Rectal smooth muscle tissue (tissue), 1 donor: Measurements from ENCODE around the gene SLC44A4.
A peak's percentile ranks its signal among the peaks of the same experiment; 100 is the strongest.
"Not testable (repeated sequence)": the region's sequence is repeated elsewhere in the genome, so short reads cannot be mapped to it uniquely, and the experiment has no call there.

Source experiments
- H3K27ac ChIP-seq: one replicate; pipeline ENCODE4 v1.7.0; 2013; ENCODE audit warnings: low read depth, low read length, inconsistent platforms
- H3K27me3 ChIP-seq: one replicate; pipeline ENCODE4 v1.7.0; 2013; ENCODE audit warnings: low read length; ENCODE audit not compliant: control insufficient read depth, insufficient read depth
- H3K36me3 ChIP-seq: one replicate; pipeline ENCODE4 v1.7.0; 2013; ENCODE audit warnings: low read length; ENCODE audit not compliant: control insufficient read depth, insufficient read depth
- H3K4me1 ChIP-seq: one replicate; pipeline ENCODE4 v1.7.0; 2013; ENCODE audit warnings: low read length; ENCODE audit not compliant: control insufficient read depth, insufficient read depth
- H3K4me3 ChIP-seq: one replicate; pipeline ENCODE4 v1.7.0; 2013; ENCODE audit warnings: low read length
- H3K9ac ChIP-seq: one replicate; pipeline ENCODE4 v1.7.0; 2013; ENCODE audit warnings: low read length

SLC44A4 gene

GRCh38 chr6:31874084-31874670 lies 4.6 kb downstream of the SLC44A4 start:
- H3K9ac ChIP-seq, result no peak overlapping the region
- no peaks in the 10 kb centered on the region for H3K36me3 ChIP-seq
- no peaks in the 10 kb centered on the region for H3K27me3 ChIP-seq
- no peak overlapping the region for H3K4me3 ChIP-seq
- H3K27ac ChIP-seq, result no peak overlapping the region
- H3K4me1 ChIP-seq, result no peaks in the 10 kb centered on the region

- Histone ChIP-seq H3K9ac (no peak overlapping the region), H3K27ac (no peak overlapping the region), H3K4me1 (no peaks in the 10 kb centered on the region), H3K4me3 (no peak overlapping the region), H3K27me3 (no peaks in the 10 kb centered on the region), H3K36me3 (no peaks in the 10 kb centered on the region)
Measured at GRCh38 chr6:31871046-31871659, 7.6 kb downstream of the SLC44A4 start.

GRCh38 chr6:31870385-31870921 lies 8.3 kb downstream of the SLC44A4 start:
- Histone ChIP-seq H3K27me3 (no peaks in the 10 kb centered on the region), H3K9ac (no peak overlapping the region), H3K36me3 (no peaks in the 10 kb centered on the region), H3K27ac (no peak overlapping the region), H3K4me1 (no peaks in the 10 kb centered on the region), H3K4me3 (no peak overlapping the region)

- H3K9ac ChIP-seq, result no peak overlapping the region
- peaks cover 3% of the 10 kb centered on the region for H3K36me3 ChIP-seq
- H3K4me3 ChIP-seq, result no peak overlapping the region
- no peaks in the 10 kb centered on the region for H3K4me1 ChIP-seq
- H3K27ac ChIP-seq, result no peak overlapping the region
- no peaks in the 10 kb centered on the region for H3K27me3 ChIP-seq
Measured at GRCh38 chr6:31869343-31869742, 9.5 kb downstream of the SLC44A4 start.

- not testable (repeated sequence) for H3K9ac ChIP-seq, H3K4me3 ChIP-seq, H3K27me3 ChIP-seq, H3K36me3 ChIP-seq, H3K27ac ChIP-seq, H3K4me1 ChIP-seq
Measured at GRCh38 chr6:31868658-31868971, 10.2 kb downstream of the SLC44A4 start.

- no peak overlapping the region for H3K27ac ChIP-seq
- no peak overlapping the region for H3K4me3 ChIP-seq
- H3K4me1 ChIP-seq, result peaks cover 5% of the 10 kb centered on the region
- H3K36me3 ChIP-seq, result peaks cover 3% of the 10 kb centered on the region
- H3K27me3 ChIP-seq, result no peaks in the 10 kb centered on the region
- H3K9ac ChIP-seq, result no peak overlapping the region
Measured at GRCh38 chr6:31865205-31866118, 13.3 kb downstream of the SLC44A4 start.

- Histone ChIP-seq H3K4me1 (peaks cover 5% of the 10 kb centered on the region), H3K27ac (no peak overlapping the region), H3K4me3 (no peak overlapping the region), H3K27me3 (no peaks in the 10 kb centered on the region), H3K9ac (no peak overlapping the region), H3K36me3 (peaks cover 8% of the 10 kb centered on the region)
Measured at GRCh38 chr6:31864818-31865204, 14.0 kb downstream of the SLC44A4 start.

- Histone ChIP-seq H3K4me3 (peak overlapping the region; percentile 59), H3K36me3 (peaks cover 14% of the 10 kb centered on the region)
- not testable (repeated sequence) for H3K9ac ChIP-seq, H3K27ac ChIP-seq, H3K27me3 ChIP-seq, H3K4me1 ChIP-seq
Measured at GRCh38 chr6:31864123-31864562, 14.7 kb downstream of the SLC44A4 start.

GRCh38 chr6:31862344-31863235 lies 16.2 kb downstream of the SLC44A4 start, which contains the start of gene NEU1:
Gene NEU1 (minus strand): TSS chr6:31862821. CDS start chr6:31862776, 45 bp downstream.
- peaks cover 5% of the 10 kb centered on the region for H3K4me1 ChIP-seq
- H3K27me3 ChIP-seq, result no peaks in the 10 kb centered on the region
- H3K36me3 ChIP-seq, result peaks cover 14% of the 10 kb centered on the region
- H3K4me3 ChIP-seq, result peak within 1 kb of the TSS; percentile 77
- peak within 1 kb of the TSS; percentile 76 for H3K9ac ChIP-seq
- peak within 1 kb of the TSS; percentile 87 for H3K27ac ChIP-seq

GRCh38 chr6:31861919-31862343 lies 16.9 kb downstream of the SLC44A4 start:
- Histone ChIP-seq H3K27ac (peak overlapping the region; percentile 87), H3K4me1 (peaks cover 5% of the 10 kb centered on the region), H3K4me3 (peak overlapping the region; percentile 77), H3K27me3 (no peaks in the 10 kb centered on the region), H3K36me3 (peaks cover 14% of the 10 kb centered on the region), H3K9ac (peak overlapping the region; percentile 76)

GRCh38 chr6:31861150-31861549 lies 17.6 kb downstream of the SLC44A4 start:
- peaks cover 14% of the 10 kb centered on the region for H3K36me3 ChIP-seq
- H3K27me3 ChIP-seq, result no peaks in the 10 kb centered on the region
- H3K27ac ChIP-seq, result no peak overlapping the region
- H3K4me3 ChIP-seq, result no peak overlapping the region
- no peak overlapping the region for H3K9ac ChIP-seq
- H3K4me1 ChIP-seq, result peaks cover 5% of the 10 kb centered on the region
